ENCODE data around the gene NR2F1-AS1.

The NR2F1-AS1 gene

DNA sequence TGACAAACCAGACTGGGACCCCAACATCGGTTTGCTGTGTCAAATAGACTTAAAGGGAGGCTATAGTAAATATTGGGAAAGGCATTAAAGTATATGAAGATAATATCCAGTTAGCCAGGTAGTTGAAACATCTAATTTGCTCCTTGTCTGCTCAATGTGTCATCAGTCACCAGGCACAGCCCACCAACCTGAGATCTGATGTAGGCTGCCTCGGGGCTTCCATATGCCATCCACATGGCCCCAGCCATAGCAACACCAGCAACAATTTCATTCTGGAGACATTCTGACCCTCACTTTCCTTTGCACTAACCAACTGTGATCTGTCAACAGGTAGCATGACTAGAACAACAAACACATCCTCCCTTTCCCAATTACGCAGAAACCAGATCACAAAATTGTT is 196.0 kb downstream of the NR2F1-AS1 start:
- DNase-seq (ENCODE audit: low read depth): no peak

DNA sequence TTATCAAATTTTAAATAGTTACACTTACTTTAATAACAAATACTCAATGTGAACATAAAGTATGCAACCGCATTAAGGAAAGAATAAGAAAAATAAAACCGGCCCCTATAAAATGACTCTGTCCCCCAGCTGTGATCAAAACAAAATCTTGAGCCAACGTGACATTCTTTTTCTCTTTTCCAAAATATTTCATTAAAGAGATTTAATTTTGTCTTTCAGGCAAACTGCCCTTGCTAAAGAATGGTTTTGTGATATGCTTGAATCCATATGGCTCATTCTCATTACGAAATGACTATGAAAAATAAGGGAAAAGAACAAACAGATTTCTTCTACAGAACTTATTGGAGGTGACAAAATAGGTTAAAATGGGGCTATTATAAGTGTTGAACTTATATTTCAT is 197.0 kb downstream of the NR2F1-AS1 start:
- DNase-seq (ENCODE audit: low read depth): no peak

DNA sequence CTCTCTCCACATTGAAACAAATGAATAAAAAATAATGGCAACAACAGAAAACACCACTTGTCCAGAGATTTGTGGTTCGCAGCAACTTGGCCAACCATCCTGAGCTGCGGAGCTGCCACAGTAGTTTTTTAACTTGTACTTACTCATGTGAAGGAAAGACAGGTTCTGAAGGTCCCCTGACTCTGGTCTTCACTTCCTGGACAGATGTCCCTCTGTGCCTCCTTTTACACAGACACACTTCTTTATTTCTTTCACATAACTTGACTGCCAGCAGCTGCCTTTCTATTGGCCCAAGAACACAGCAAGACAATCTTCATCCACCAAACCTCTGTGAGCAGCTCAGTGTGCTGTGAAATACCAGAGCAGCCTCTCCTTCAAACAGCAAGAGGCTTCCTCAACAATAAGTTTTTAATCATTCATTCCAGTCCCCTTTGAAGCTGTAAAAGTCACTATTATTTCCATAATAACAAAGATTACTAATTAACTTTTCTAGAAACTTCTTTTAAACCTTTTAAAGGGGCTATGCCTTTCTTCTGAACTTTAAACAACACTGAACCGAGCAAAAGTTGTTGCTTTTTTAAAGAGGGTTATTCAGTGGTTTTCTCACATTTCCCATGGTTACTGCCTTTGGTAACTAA is 198.7 kb downstream of the NR2F1-AS1 start:
- DNase-seq (ENCODE audit: low read depth): no peak

DNA sequence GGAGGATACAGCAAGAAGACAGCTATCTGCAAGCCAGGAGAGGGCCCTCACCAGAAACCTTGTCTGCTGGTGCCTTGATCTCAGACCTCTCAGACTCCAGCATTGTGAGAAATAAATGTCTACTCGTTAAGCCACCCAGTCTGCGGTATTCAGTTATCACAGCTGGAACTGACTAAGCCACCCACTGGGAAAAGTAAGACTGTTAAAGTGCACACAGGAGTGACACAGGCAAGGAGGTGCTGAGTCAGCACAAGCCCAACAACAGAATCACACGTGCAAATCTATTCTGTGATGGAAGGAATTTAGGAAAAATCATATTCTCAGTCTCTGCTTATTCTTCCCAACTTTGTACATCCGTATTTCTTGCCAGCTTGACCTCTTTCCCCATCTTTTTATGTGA is 200.0 kb downstream of the NR2F1-AS1 start:
- DNase-seq (ENCODE audit: low read depth): no peak

DNA sequence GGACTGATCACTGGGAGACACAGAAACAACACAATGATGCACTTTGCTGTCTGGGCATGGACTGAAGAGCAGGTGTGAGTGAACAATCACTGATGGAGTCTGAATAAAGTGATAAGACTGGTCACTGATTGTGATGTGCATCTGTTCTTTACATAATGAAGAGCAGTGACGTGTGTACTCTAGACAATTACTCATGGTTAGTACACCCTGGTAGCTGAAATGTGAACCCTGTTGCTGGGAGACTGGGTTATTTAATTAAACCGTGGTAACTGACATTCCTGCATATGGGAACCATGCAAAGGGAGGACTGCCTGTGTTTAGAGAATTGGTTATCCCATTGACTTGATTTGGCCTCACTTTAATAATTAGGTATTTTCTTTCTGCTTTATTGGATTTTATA is 202.9 kb downstream of the NR2F1-AS1 start:
- no peak for DNase-seq (ENCODE audit: low read depth)

DNA sequence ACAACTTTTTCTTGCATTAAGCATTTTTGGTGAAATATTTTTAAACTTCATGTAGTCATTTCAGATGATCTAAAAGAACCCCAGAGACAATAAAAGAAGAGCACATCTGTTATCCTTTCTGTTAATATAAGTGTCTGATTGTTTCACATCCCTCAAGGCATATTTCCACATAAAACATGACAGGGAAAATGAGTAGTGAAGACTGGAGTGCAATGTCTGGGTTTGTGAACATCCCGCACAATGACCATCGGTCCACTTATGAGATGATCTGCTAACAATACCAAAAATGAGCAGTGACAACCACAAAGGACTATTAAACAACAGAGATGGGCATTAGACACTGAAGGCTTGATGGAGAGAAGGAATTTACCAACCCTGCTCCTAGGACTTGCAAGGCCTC is 209.1 kb downstream of the NR2F1-AS1 start:
- no peak for DNase-seq (ENCODE audit: low read depth)

DNA sequence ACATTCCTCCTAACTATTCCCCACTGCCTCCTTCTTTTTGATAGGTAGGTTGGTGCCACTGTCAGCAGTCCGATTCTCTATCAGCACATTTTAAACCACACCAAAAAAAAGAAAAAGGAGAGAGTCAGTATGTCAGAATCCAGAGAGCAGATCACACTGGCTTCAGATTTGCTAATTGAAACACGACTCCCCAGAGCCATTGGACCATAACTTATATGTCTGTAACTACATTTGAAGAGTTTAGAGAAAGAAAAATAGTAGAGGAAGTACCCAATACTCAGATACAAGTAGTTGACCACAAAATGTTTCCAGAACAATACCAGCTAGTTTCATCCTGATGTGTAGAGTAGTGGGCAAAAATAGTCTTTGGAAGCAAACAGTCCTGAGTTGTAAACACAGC is 216.6 kb downstream of the NR2F1-AS1 start:
- no peak for DNase-seq (ENCODE audit: low read depth)

DNA sequence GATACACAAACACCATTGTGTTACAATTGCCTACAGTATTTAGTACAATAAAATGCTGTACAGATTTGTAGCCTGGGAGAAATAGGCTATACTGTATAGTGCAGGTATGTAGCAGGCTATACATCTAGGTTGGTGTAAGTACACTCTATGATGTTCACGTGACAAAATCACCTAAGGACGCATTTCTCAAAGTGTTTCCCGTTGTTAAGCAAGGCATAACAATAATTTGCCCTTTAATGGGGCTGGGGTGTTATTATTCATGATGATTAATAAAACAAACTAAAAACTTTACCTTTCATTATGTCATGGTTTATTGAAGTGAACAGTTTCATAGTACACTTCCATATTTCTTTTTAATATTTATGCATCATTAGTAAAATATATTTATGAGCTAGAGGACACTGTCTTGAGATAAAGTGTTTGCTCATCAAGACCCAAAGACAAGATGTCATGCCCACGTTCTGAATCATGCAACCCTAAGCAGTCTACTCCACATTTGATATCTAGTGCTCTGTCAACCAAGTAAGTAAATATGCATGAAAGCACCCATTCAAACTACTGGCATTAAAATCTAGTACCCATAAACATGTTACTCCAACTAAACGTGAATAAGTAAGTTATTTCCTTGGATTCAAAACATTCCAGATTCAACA is 220.5 kb downstream of the NR2F1-AS1 start:
- DNase-seq (ENCODE audit: low read depth): no peak

DNA sequence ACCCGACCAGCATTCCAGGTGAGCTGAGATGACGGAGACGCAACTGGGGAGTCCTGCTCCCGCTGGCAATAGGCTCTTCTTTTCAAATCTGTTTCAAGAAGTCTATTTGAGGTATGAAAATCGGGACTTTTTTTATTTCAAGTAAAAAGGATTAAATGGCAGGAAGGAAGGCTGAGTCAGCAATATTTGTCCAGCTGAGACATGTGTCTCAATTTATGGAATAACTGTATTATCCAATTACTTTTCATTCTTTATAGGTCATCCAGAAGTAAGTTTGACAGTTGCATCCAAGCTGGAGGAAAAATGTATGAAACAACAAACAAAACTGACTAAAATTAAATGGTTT is 221.1 kb downstream of the NR2F1-AS1 start:
- no peak for DNase-seq (ENCODE audit: low read depth)

All from stimulated activated CD8-positive, alpha-beta memory T cell treated with anti-CD3 and anti-CD28 coated beads, Interleukin-7, amount 100 ng/mL, for 24 hours (primary cell).